ENCODE results near the gene ENOX2. TPM values are rescaled to one million over a fixed set of nuclear protein-coding genes. Genes with fewer than 3 reads are reported as not detected.
A peak's percentile ranks its signal among the peaks of the same experiment; 100 is the strongest.

The ENOX2 gene
- total and polyA plus RNA-seq, 12 donors: 3.4 to 31.7 (median 18.9) TPM

GRCh38 chrX:130577431-130577830 lies 325.6 kb downstream of the ENOX2 start:
- intact Hi-C loops (cut with DNase I): no loop called here
- H3K4me3 ChIP-seq: no peak overlapping the region
- H3K9me3 ChIP-seq (replicated peaks in 1 of 3): no peaks in the 10 kb centered on the region

GRCh38 chrX:130575831-130576389 lies 327.1 kb downstream of the ENOX2 start:
- TF ChIP-seq POLR2A (IDR thresholded peaks at IDR 0.05) (no peak), CTCF (IDR thresholded peaks at IDR 0.05) (peak; percentile 56 to 84 (median 72))
- peak; percentile 23 to 63 (median 54) for DNase-seq
- Histone ChIP-seq H3K36me3 (replicated peaks in 1 of 2) (no peaks in the 10 kb centered on the region), H3K4me1 (replicated peaks in 1 of 2) (no peaks in the 10 kb centered on the region), H3K9me3 (replicated peaks in 1 of 3) (no peaks in the 10 kb centered on the region), H3K4me3 (no peak overlapping the region), H3K27ac (no peak overlapping the region), H3K27me3 (peaks cover 6% of the 10 kb centered on the region)
- WGBS, 4 donors: 23 to 29% (median 28%) methylated on average over 6 of the region's 6 CpGs
- intact Hi-C loops (cut with DNase I): no loop called here

More at GRCh38 chrX:130577431-130577830, 325.6 kb downstream of the ENOX2 start:
- H3K27ac ChIP-seq: no peak overlapping the region
- no peaks in the 10 kb centered on the region for H3K36me3 ChIP-seq (replicated peaks in 1 of 2)
- H3K27me3 ChIP-seq: peaks cover 6% of the 10 kb centered on the region
- no peaks in the 10 kb centered on the region for H3K4me1 ChIP-seq (replicated peaks in 1 of 2)
- no peak for DNase-seq
- WGBS, 4 donors: 76 to 85% (median 81%) methylated on average over 2 of the region's 2 CpGs
- no peak for TF ChIP-seq POLR2A (IDR thresholded peaks at IDR 0.05)
- TF ChIP-seq CTCF (IDR thresholded peaks at IDR 0.05): no peak

Other genes with a start within 250 kb of the ENOX2 start
- 100 to 1,000 TPM in 1 of 9 donors, 10 to 100 TPM in 3, 1 to 10 TPM in 1, under 1 TPM in 3, not detected in 1; 0.12 to 317 (median 7.5) TPM for gene ARHGAP36, start 155.1 kb upstream of the ENOX2 start, total RNA-seq
- gene ARHGAP36, start 155.1 kb upstream of the ENOX2 start, polyA plus RNA-seq: 10 to 100 TPM; 13.6 to 30.0 (median 17.9) TPM

Data from adrenal gland (tissue), 12 donors.